ENCODE results near the gene DCTN3. TPM values are rescaled to one million over a fixed set of nuclear protein-coding genes. Genes with fewer than 3 reads are reported as not detected.

The DCTN3 gene
- total and polyA plus RNA-seq, 9 of the 15 experiments (the other 6 are each of a cell fraction or from before 2014, with no cell fraction given): 11.0 to 51.0 (median 41.9) TPM

DNA sequence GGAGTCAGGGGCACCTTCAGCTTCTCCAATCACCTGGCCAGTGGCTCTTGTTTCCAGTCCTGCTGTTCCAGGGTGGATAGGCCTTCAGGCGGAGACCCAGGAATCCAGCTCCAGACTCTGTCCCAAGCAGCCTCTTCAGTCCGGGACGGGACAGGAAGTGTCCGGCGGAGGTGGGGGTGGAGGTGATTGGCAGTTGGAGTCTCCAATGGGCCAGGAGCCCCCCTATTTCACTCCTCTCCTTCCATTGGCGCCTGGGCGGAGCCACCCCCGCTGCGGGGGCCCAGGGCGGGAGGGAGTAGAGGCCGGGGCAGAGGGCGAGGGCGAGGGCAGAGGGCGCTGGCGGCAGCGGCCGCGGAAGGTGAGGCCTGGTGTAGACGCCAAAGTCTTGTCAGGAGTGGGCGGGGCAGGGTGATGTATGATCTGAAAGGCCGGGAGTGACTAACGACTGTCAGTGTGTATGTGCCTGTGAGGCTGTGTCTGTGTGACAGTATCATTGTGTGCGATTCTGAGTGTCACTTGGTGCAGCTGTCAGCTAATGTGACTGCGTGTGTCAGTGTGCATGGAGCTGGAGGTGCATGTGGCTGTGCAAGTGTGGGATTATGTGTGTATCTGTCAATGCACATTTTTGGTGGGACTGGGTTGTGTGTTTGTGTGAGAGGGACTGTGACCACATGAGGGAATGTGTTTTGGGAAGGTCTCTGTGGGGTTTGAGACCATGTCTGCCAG is 31.7 kb upstream of the DCTN3 start, which contains the start of gene IL11RA (continued):
- TF ChIP-seq, protein P1, sequence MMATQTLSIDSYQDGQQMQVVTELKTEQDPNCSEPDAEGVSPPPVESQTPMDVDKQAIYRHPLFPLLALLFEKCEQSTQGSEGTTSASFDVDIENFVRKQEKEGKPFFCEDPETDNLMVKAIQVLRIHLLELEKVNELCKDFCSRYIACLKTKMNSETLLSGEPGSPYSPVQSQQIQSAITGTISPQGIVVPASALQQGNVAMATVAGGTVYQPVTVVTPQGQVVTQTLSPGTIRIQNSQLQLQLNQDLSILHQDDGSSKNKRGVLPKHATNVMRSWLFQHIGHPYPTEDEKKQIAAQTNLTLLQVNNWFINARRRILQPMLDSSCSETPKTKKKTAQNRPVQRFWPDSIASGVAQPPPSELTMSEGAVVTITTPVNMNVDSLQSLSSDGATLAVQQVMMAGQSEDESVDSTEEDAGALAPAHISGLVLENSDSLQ (IDR thresholded peaks at IDR 0.05): peak; percentile 98
- peak; percentile 45 to 46; a peak in 3 of 4 replicates for TF ChIP-seq NRF1 (conservative IDR thresholded peaks at IDR 0.05 in 1 of 2, IDR thresholded peaks at IDR 0.05 in 1 of 2)
- TF ChIP-seq HDAC2 (IDR thresholded peaks at IDR 0.05): 0 out of 2 replicates have a peak, but pooled peaks have one; percentile 16
- TF ChIP-seq ZNF76 (CRISPR knock-in tag; IDR thresholded peaks at IDR 0.05; ENCODE audit: borderline replicate concordance): no peak
- peak; percentile 35; the same call in 1 of the 2 replicates for TF ChIP-seq OTX1 (CRISPR knock-in tag; IDR thresholded peaks at IDR 0.05)
- TF ChIP-seq CBX2 (IDR thresholded peaks at IDR 0.05; ENCODE audit: insufficient read depth, low read length, poor library complexity, severe bottlenecking): no peak
- TF ChIP-seq SETDB1 (IDR thresholded peaks at IDR 0.05; ENCODE audit: low read length): no peak
- no peak for TF ChIP-seq ZNF830 (CRISPR knock-in tag; IDR thresholded peaks at IDR 0.05)
- TF ChIP-seq XRCC5 (IDR thresholded peaks at IDR 0.05; ENCODE audit: low read depth, low read length): 0 out of 2 replicates have a peak, but pooled peaks have one; percentile 28
- no peak for TF ChIP-seq PTTG1 (tag; IDR thresholded peaks at IDR 0.05; ENCODE audit: low read depth)
- TF ChIP-seq, protein P2, sequence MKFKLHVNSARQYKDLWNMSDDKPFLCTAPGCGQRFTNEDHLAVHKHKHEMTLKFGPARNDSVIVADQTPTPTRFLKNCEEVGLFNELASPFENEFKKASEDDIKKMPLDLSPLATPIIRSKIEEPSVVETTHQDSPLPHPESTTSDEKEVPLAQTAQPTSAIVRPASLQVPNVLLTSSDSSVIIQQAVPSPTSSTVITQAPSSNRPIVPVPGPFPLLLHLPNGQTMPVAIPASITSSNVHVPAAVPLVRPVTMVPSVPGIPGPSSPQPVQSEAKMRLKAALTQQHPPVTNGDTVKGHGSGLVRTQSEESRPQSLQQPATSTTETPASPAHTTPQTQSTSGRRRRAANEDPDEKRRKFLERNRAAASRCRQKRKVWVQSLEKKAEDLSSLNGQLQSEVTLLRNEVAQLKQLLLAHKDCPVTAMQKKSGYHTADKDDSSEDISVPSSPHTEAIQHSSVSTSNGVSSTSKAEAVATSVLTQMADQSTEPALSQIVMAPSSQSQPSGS (CRISPR knock-in tag; IDR thresholded peaks at IDR 0.05): no peak
- TF ChIP-seq, protein P3, sequence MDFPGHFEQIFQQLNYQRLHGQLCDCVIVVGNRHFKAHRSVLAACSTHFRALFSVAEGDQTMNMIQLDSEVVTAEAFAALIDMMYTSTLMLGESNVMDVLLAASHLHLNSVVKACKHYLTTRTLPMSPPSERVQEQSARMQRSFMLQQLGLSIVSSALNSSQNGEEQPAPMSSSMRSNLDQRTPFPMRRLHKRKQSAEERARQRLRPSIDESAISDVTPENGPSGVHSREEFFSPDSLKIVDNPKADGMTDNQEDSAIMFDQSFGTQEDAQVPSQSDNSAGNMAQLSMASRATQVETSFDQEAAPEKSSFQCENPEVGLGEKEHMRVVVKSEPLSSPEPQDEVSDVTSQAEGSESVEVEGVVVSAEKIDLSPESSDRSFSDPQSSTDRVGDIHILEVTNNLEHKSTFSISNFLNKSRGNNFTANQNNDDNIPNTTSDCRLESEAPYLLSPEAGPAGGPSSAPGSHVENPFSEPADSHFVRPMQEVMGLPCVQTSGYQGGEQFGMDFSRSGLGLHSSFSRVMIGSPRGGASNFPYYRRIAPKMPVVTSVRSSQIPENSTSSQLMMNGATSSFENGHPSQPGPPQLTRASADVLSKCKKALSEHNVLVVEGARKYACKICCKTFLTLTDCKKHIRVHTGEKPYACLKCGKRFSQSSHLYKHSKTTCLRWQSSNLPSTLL (IDR thresholded peaks at IDR 0.05): no peak
- TF ChIP-seq, protein P4, sequence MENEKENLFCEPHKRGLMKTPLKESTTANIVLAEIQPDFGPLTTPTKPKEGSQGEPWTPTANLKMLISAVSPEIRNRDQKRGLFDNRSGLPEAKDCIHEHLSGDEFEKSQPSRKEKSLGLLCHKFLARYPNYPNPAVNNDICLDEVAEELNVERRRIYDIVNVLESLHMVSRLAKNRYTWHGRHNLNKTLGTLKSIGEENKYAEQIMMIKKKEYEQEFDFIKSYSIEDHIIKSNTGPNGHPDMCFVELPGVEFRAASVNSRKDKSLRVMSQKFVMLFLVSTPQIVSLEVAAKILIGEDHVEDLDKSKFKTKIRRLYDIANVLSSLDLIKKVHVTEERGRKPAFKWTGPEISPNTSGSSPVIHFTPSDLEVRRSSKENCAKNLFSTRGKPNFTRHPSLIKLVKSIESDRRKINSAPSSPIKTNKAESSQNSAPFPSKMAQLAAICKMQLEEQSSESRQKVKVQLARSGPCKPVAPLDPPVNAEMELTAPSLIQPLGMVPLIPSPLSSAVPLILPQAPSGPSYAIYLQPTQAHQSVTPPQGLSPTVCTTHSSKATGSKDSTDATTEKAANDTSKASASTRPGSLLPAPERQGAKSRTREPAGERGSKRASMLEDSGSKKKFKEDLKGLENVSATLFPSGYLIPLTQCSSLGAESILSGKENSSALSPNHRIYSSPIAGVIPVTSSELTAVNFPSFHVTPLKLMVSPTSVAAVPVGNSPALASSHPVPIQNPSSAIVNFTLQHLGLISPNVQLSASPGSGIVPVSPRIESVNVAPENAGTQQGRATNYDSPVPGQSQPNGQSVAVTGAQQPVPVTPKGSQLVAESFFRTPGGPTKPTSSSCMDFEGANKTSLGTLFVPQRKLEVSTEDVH (IDR thresholded peaks at IDR 0.05; ENCODE audit: low read depth, partially characterized antibody): no peak
- 0 out of 2 replicates have a peak, but pooled peaks have one; percentile 65 for TF ChIP-seq ZFP91 (CRISPR knock-in tag; IDR thresholded peaks at IDR 0.05)
- no peak for TF ChIP-seq FUS (optimal IDR thresholded peaks at IDR 0.05; ENCODE audit: low read depth, low read length)

Measured in K562 (cell line).